NCI-H2029 treated with DMSO at 0.1 percent for 48 hours (cell line): ENCODE data around the gene PRTG.
"Not testable (repeated sequence)": the region's sequence is repeated elsewhere in the genome, so short reads cannot be mapped to it uniquely, and the experiment has no call there.

ENCODE experiments used
- DNase-seq: peaks from one replicate; lab custom pipeline; 2025; lab: John Stamatoyannopoulos, UW

Gene PRTG

DNA sequence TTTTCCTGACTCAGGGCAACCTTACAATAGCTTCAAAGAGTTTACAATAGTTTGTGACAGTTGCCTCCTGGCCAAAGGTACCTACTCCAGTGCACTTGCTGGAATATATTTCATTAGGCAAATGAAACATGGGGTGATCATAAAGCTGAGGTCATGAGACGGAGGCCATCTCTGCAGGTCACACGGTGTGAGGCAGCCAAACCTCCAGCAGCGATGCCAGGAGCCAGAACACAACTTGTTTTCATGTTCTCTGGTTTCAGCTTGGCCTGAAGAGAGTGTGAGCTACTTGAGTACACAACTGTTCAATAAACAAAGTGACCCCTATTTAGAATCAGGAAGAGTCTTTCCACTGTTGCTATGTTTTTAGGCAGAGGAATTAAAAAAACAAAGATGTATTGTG is 112.1 kb downstream of the PRTG start:
- no peak for DNase-seq

DNA sequence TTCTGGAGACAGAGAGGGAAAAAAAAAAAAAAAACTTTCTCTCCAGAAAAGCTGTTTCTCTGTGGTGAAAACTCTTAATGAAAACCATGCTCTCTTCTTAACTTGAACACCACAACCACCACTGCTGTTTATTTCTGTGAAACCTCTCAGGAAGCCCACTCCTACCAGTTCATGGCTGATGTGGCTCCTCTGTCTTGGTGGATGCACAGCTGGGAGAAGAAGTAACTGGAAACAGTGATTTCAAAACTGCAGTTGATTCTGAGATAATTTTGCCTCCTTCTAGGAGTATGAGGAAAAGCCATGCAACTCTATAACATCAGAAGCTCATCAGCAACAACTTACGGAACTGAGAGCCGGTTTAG is 114.6 kb downstream of the PRTG start:
- no peak for DNase-seq

DNA sequence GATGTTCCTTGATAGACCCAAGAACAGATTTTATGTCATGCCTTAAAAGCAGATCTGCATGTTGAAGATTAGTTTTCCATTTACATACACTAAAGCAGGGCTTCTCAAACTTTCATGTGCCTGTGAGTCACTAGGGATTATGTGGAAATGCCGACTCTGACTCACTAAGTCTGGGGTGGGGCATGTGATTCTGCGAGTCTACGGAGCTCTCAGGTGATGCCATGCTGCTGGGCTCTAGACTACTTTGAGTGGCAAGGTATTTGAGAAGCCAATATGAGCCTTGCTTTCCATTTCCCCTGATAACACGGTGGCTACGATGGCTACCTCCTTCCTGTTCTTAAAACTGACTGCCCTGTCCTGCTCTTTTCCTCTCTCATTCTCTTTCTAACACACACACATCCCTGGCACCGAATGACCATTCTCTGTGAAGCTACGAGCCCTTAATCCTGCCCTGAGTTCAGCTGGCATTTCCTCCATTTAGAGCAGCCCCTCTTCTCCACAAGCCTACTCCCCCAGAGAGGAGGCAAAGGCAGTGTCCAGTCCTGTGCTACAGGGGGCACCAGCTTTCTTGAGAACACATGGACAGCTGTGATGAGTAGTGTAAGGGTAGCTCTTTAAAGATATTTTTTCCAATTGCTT is 115.1 kb downstream of the PRTG start:
- no peak for DNase-seq

DNA sequence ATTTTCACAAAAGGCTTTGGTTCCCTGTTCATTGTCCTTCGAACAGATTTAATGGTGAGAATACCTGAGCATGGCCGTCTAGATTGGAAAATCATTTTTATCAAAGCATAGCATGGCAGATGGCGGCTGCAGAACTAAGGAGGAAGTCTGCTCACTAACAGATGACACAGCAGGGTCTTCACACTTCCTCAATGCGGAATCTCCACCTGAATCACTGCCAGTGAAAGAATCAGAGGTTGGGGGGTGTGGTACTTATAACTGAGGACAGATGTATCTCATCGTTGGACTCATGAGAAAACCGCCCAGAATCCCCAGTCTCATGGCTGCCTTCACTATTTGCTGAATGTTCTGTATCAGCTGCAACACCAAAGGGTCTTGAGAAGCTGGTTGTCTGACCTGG is 123.2 kb downstream of the PRTG start:
- DNase-seq, result no peak

DNA sequence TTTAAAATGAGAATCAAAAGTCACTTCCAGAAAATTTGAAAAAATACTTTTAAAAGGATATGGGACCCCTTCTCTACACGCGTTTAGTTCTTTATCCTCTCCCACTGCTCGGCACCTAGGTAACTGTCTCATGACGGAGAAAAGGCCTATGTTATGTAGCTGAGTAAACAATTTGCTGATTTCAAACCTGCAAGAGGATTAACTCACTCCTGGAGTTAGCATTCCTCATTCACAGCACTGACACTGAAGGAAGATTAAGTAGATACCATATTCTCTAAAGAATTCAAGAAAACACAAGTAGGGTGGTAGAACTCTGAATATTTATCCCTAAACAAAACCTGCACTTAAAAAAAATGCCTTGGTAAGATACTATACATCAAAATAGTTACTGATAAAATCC is 124.6 kb downstream of the PRTG start:
- no peak for DNase-seq

DNA sequence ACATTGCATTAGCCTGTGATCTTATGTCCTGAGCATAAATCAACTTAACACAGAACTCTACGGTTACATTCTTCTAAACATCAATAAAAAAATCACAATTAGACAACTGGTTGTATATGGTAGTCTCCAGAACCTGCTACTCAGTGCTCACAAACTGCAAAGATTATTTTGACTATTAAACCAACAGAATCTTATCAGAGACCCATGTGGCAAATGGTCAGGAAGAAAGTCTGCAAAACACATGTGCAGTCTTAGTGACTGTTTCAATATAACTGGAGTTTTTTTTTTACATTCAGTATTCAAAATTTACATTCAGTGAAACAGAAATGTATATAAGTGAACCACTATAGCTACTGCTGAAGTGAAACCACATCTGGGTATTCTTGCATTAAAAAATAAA is 127.5 kb downstream of the PRTG start:
- DNase-seq, result no peak

DNA sequence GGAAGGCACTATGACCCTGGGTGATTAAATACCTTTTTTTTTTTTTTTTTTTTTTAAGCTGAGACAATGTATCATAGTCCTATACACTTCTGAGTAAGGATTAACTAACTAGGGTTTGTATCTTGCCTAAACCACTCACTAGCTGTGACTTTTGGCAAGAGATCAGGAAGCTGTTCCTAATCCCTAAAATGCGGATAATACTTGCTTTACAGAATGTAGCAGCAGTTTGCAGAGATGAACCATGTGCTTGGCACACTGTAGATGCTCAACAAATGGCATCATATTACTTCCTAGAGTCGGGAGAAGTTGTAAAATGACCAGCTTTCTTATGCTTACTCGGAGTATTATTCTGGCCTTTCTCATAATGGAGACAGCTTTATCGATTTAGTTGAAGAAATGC is 129.2 kb downstream of the PRTG start:
- no peak for DNase-seq

DNA sequence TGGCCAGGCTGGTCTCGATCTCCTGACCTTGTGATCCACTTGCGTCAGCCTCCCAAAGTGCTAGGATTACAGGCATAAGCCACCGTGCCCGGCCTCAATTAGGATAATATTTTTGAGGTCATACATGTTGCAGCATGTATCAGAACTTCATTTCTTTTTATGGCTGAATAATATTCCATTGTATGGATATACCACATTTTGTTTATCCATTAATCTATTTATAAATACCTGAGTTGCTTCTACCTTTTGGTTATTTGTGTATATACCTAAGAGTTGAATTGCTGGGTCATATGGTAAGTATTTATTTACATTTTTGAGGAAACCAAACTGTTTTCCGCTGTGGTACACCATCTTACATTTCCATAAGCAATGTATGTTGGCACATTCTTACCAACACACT is 136.7 kb downstream of the PRTG start:
- DNase-seq, result no peak

DNA sequence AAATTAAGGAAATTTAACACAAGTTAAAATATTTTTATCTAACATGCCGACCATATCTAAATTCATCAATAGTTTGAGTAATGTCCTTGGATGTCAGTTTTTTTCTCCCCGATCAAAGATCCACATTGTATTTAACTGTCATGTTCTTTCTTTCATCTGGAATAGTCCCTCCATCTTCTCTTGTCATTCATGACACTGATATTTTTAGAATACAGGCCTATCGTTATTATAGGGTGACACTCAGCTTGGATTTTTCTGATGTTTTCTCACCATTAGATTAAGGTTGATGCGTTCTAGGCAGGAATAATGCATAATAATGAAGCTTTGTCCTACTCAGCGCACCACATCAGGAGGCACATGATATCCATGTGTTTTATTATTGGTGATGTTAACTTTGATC is 141.6 kb downstream of the PRTG start:
- no peak for DNase-seq

DNA sequence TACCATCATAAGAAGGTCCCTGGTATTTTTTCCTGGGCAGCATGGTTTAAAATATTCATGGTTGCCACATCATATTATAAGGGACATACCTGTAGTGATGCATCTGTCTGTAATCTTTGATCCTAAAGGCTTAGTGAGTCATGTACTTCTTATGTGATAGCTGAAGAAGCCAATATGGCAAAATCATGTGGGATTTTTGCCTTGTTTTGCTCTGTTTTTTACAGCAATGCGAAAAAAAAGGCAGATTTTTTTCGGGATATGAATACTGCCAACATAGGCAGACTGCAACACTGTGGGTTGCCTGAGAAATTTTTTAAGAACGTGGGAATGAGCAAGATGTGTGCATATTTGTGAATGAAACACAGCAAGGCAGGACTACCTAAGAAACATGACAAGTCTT is 143.5 kb downstream of the PRTG start:
- no peak for DNase-seq

DNA sequence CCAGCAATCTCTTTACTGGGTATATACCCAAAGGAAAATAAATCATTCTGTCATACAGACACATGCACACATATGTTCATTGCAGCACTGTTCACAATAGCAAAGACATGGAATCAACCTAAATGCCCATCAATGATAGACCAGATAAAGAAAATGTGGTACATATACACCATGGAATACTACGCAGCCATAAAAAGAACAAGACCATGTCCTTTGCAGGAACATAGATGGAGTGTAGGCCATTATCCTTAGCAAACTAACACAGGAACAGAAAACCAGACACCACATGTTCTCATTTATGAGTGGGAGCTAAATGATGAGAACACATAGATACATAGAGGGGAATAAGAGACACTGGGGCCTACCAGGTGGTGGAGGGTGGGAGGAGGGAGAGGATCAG is 149.9 kb downstream of the PRTG start:
- not testable (repeated sequence) for DNase-seq

DNA sequence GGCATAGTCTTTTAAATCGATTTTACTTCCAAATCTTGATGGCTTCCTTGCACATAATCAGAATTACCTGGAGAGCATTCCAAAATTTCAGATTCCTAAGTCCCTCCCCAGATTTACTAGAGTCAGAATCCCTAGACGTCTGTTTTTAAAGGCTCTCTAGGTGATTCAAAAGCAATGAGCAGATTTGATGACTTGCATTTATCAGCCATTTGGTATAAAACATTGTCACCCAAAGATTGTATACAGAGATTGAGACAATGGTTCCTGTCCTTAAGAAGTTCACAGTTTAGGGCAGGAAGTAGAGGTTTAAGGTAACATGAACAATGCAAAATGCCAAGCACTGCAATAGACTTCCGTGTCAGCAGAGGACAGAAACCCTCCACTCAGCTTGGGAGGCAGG is 152.2 kb downstream of the PRTG start:
- DNase-seq, result no peak

DNA sequence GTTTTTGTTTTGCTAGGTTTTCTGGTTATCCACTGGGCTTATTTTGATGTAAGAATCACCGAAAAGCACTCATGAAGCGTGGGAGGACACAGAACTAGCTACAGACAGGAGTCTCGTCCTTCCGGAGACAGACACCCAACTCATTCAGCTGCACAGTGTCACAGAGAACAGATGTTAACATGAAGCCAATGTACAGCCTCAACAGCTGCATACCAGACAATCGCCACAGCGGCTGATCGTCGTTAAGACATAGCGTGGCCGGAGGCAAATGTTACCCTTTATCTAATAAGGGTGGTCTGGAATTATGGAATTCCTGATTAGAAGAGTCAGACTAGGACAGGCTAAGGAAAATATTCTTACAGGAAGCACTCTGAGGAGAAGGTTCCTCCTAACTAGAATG is 153.7 kb downstream of the PRTG start:
- no peak for DNase-seq

DNA sequence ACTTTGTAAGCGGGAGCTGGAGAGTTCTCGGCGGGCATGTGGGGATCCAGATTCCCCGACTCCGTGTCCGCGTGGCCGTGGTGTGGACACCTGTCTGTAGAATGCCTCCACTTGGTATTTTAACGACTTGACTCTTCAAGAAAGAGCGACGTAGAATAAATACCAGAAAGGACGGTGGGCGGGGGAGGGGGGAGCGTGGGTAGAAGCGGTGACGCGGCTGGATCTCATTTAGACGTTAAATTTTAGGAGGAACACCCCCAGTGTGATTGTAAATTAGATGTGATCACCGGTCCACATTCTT is 154.2 kb downstream of the PRTG start:
- no peak for DNase-seq

DNA sequence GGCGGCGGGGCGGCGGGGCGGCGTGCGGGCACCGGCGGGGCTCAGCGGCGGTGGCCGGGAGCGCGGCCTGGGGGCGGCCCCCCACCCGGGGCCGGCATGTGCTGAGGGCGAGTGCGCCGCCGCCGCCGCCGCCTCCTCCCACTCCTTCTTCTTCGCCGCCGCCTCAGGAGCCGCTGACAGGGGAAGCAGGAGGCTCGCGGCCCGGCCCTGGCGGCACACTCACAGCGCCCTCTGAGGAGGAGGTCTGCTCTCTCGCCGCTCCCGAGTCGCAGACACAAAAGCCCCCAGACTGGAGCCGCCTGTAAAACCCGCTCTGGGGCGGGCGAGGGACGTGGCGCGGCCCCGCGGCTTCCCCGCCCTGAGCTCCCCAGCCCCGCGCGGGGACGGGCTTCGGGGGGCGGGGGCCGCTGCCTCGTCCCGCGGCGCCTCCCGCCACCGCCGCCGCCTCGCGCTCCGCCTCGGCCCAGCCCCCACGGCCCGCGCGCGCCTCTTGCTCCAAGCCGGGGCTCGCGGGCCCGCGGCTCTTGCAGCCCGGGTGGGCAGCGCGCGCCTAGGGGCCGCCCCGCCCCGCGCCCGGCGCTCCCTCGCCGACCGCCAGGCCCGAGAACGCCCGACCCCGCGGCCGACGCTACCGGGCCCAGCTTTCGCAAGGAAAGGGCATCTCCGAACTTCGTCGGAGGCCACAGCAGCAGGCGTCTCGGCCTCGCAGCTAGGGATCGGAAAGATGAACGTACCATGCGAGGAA is 154.7 kb downstream of the PRTG start, which contains the start of gene PYGO1:
Gene PYGO1, minus strand, starts transcription at position 276 of the 745 bp plus-strand sequence. CDS start 462 bp downstream, outside the sequence.
- no peak for DNase-seq

DNA sequence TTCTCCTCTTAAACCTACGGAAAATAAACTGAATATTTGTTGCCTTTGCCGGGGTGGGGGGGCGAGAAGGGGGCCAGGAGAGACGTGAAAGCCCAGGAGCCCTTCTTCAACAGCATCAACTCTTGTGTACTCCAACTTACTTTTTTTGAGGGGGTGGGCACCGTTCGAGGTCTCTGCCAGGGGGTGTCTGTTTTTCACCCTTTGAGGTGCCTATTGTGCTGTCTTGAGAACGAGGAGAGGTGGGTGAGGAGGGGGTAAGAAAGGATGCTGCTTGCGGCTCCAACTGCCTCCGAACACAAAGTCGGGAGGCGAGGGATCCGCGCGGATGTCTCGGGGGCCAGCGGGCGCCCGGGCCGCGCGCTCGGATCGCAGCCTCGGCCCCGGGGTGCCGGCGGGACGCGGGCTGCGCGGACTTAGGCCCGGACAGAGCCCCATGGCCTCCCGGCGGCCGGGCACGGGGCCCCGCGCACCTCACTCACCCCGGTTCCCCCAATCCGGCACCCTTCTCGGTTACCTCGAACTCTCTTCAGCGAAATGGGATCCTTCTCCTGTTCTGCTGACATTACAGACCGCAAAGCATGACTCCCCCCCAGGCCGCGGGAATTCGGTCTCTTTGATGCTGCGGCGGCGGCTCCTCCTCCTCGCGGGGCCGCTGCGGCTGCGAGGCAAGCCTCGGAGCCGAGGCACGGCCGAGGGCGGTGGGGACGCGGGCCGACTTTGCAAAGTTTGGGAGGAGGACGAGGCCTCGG is 155.5 kb downstream of the PRTG start:
- no peak for DNase-seq

DNA sequence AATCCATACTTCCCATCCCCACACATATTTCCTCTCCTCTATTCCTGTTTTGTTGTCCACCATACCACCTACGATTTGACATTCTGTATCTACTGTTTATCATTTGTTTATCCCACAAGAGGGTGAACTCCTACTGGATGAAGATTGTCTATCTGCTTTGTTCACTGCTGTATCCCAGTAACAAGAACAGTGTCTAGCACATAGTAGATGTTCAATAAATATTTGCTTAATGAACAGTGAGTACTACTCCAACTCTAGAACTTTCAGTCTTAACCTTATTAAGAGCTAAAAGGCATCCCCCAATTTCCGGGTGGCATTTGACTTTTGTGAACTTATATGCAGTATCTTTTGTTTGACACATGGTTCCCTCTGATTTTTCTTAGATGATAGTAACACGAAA is 156.1 kb downstream of the PRTG start:
- DNase-seq, result no peak

DNA sequence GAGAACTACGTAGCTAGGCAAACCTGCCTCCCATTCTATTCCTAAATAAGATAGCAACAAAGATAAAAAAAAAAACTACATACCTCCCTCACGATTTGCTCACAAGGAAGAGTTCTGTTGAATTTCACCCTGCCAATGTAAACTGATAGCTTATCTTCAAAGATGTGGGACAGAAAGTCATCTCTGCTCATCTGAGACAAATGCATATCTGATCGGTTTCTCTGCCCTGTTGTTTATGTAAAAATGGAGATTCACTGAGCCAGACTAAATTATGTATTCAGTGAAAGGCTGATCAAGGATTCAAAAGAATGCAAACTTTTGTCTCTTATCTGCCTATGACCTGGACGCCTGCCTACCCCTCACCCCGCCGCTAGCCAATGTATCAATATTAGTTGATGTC is 166.0 kb downstream of the PRTG start:
- DNase-seq, result no peak

DNA sequence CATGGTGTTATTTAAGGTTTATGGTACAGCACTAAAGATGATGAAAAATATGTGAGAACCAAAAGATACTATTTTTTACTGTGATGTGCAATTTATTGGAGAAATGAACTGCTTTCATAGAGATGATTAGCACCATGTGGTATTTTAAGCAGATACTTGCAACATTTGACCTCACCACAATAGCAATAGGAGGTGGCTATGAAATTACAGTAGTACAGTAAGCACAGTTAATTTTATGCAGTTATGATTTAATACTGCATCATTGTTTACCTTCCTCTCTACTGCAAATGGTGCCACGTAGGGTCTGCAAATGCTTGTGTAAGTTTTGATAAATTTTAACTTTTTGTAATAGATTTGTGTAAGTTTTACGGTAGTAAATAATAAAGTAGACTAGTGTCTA is 168.9 kb downstream of the PRTG start:
- DNase-seq, result no peak

DNA sequence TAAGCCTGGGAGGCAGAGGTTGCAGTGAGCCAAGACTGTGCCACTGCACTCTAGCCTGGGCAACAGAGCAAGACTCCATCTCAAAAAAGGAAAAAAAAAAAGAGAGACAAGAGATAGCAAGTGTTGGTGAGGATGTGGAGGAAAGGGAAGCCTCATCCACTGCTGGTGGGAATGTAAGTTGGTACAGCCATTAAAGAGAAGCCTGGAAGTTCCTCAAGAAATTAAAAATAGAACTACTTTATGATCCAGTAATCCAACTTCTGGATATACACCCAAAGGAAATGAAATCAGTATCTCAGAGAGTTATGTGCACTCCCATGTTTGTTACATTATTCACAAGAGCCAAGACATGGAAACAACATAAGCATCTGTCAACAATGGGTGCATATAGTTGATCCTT is 169.7 kb downstream of the PRTG start:
- DNase-seq, result no peak

DNA sequence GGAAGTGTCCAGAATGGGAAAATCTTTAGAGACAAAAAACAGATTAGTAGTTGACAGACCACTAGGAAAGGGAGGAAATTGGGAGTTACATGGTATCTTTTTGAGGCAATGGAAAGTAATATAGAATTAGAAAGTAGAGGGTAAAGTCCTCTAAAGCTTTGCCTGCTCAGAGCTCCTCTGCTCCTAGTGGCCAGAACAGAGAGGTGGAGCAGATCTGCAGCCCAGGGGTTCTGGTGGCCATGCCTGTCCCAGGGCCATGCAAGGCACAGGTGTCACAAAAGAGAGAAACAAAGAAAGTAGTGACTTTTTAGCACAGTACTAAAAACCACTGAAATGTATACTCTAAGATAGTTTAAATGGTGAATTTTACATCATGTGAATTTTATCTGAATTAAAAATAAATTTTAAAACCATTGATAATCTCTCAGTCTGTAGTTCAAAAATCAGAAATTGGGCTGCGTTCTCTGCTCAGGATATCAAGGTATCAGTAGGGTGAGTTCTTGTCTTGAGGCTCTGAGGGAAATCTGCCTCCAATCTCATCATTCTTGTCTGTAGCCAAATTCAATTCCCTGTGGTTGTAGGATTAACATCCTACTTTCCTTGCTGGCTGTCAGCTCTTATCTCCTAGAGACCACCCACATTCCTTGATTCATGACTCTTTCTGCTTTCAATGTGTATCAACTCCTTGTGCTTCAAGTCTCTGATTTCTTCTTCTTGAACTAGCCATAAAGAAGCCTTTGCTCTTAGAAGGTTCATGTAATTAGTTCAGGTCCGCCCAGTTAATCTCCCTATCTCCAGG is 178.4 kb downstream of the PRTG start:
- no peak for DNase-seq

DNA sequence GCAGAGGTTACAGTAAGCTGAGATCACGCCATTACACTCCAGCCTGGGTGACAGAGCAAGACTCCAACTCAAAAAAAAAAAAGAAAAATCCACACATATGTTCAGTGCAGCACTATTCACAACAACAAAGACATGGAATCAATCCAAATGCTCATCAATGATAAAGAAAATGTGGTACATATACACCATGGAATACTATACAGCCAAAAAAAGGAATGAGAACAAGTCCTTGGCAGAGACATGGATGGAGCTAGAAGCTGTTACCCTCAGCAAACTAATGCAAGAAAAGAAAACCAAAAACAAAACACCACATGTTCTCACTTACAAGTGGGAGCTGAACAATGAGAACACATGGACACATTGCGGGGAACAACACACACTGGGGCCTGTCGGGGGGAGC is 180.4 kb downstream of the PRTG start:
- no peak for DNase-seq
